Measurements from ENCODE around the gene CCND2.

CCND2 gene

GRCh38 chr12:4257442-4257841 is 16.1 kb upstream of the CCND2 start:
- DNase-seq, result no peak

- no peak for DNase-seq
Measured at GRCh38 chr12:4259099-4259498, 14.5 kb upstream of the CCND2 start.

GRCh38 chr12:4261655-4262054 is 11.9 kb upstream of the CCND2 start:
- DNase-seq, result no peak

GRCh38 chr12:4265280-4265679 is 8.3 kb upstream of the CCND2 start:
- no peak for DNase-seq

- DNase-seq, result no peak
Measured at GRCh38 chr12:4266990-4267389, 6.6 kb upstream of the CCND2 start.

- DNase-seq, result no peak
Measured at GRCh38 chr12:4267704-4268328, 5.7 kb upstream of the CCND2 start.

- peak; percentile 81 for DNase-seq
Measured at GRCh38 chr12:4268329-4269181, 5.0 kb upstream of the CCND2 start.

GRCh38 chr12:4269279-4269991 is 4.1 kb upstream of the CCND2 start:
- DNase-seq, result peak; percentile 95

- peak; percentile 63 for DNase-seq
Measured at GRCh38 chr12:4270016-4270830, 3.3 kb upstream of the CCND2 start.

- peak; percentile 87 for DNase-seq
Measured at GRCh38 chr12:4270831-4271716, 2.5 kb upstream of the CCND2 start.

- DNase-seq, result peak; percentile 92
Measured at GRCh38 chr12:4271717-4272423, 1.7 kb upstream of the CCND2 start.

GRCh38 chr12:4272424-4273272 is 914 bp upstream of the CCND2 start:
- DNase-seq, result peak; percentile 88

- no peak for DNase-seq
Measured at GRCh38 chr12:4273273-4273651, 300 bp upstream of the CCND2 start.

- peak; percentile 80 for DNase-seq
Measured at GRCh38 chr12:4274396-4275015, 944 bp downstream of the CCND2 start.

- peak; percentile 85 for DNase-seq
Measured at GRCh38 chr12:4275016-4275869, 1.7 kb downstream of the CCND2 start.

- DNase-seq, result peak; percentile 75
Measured at GRCh38 chr12:4275870-4276301, 2.3 kb downstream of the CCND2 start.

GRCh38 chr12:4276524-4277204 is 3.1 kb downstream of the CCND2 start:
- DNase-seq, result peak; percentile 98

- DNase-seq, result no peak
Measured at GRCh38 chr12:4277205-4277543, 3.6 kb downstream of the CCND2 start.
